LHCN-M2 (cell line): ENCODE measurements around the gene MACROD2. TPM values are rescaled to one million over a fixed set of nuclear protein-coding genes. Genes with fewer than 3 reads are reported as not detected.

Source experiments
- DNase-seq: peaks from one replicate; pipeline ENCODE4 v3.0.0-alpha.2; 2012; ENCODE audit warnings: low read depth
- total RNA-seq: library from RNA; depleted of rRNA; stranded (reverse); fragments of >200 nt; gene quantifications from 2 replicates; pipeline ENCODE4 v1.2.3, GENCODE V29; 2014

Gene MACROD2
- total RNA-seq, 1 experiment from 2014 or later, result 1.1 TPM

GRCh38 chr20:14859627-14860026 lies 864.3 kb downstream of the MACROD2 start:
- DNase-seq, result no peak

DNA sequence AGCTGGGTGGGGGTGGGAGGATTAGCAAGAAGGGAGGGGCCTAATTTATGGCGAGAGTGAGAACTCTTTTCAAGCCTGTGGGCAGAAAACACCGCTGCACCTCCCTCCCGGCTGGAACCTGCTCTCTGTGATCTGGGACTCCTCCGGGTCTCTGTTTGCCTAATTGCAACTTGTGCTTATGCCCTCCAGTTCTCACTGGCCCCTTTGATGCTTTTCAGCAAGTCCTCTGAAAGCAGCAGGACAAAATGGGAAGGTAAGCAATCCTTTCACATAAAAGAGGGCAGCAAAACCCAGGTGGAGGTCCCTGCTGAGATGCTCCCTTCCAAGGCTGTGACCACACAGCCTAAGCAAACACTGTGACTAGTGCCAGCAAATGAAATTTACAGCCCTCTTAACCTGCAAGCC lies 865.1 kb downstream of the MACROD2 start:
- no peak for DNase-seq

GRCh38 chr20:14861028-14861699 lies 865.8 kb downstream of the MACROD2 start:
- DNase-seq, result no peak

- DNase-seq, result peak; percentile 16
Measured at GRCh38 chr20:14865169-14865568, 869.9 kb downstream of the MACROD2 start.

- no peak for DNase-seq
Measured at GRCh38 chr20:14865731-14866130, 870.4 kb downstream of the MACROD2 start.

DNA sequence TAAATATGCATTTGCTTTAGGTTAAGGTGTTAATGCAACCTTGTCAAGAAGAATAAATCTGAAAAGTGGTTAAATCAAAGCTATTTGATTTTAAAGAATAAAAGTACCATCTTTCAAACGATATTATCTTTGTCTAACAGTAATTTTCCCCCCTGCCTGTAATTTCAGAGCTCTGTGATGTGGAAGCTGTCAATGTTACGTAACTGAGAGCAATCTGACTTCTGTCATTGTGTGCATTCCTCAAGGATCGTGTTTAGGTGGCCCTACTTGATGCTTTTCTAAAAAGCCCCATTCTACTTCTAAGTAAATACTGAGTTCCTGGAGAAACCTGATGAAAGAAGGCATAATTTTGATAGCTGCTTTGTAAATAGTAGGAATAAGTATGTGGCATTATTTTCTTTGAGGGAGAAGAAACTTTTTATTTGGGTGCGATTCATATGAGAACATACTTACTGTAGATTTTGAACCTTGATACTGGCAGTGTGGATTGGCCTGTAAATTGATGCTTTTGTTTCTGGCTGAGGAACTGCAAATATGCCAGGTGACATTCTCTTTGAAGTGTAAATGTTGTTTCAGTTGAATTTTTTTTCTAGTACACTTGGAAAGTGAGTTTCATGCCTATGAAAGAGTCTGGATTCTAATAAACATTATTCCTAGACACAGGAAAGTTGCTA lies 871.7 kb downstream of the MACROD2 start:
- no peak for DNase-seq

GRCh38 chr20:14877301-14878028 lies 882.1 kb downstream of the MACROD2 start:
- DNase-seq, result no peak

DNA sequence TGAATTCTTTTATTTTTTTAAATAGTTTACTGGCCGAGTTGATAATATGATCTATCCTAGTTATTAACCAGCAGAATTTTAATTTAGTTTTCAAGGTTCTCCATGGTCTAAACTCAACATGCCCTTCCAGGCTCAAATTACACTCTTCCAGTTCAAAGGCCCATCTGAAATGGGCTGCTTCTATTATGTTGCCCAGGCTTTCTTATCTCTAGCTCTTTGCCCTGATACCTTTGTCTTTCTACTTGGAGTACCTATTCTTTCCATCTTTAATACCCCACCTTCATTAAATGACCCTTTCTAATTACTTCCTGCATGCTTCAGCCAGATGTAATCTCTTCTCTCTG lies 883.3 kb downstream of the MACROD2 start:
- DNase-seq, result no peak

- DNase-seq, result peak; percentile 77
Measured at GRCh38 chr20:14879020-14879697, 883.8 kb downstream of the MACROD2 start.

DNA sequence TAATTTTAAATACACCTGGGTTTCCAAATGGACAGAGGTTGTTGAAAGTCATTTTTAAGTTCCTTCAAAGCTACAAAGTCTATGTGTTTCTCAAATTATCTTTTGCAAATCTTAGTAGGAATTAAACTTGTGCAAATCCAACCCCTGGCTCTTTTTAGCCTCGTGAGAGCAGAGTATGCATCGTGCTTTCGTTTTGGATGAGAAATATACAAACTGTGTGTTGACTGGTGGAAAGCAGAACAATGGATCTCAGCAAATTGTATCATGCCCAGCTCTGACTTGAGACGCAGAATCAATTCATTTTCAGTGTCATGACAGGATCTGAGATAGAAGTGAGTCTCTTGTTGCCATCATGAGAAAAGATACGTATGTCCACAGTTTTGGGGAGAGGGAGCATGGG lies 884.5 kb downstream of the MACROD2 start:
- DNase-seq, result no peak

- DNase-seq, result no peak
Measured at GRCh38 chr20:14881518-14881917, 886.2 kb downstream of the MACROD2 start.

- no peak for DNase-seq
Measured at GRCh38 chr20:14882157-14882556, 886.8 kb downstream of the MACROD2 start.

DNA sequence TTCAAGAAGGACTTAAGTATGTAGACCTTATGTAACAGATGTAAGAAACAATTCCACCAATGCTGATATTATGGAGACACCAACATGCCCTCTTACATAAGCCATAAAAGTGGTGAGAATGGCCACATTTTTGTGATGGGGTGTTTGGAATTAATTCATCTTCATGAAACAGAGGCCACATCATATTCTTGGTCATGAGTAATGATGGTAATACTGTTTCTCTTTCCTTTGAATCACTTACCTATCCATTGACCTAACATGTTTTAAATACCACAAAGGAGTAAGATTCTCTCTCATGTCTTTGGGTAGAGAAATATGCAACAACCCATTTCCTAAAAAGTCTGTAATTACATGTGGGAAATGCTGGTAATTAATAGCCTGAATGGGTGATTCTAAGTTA lies 887.5 kb downstream of the MACROD2 start:
- DNase-seq, result no peak

DNA sequence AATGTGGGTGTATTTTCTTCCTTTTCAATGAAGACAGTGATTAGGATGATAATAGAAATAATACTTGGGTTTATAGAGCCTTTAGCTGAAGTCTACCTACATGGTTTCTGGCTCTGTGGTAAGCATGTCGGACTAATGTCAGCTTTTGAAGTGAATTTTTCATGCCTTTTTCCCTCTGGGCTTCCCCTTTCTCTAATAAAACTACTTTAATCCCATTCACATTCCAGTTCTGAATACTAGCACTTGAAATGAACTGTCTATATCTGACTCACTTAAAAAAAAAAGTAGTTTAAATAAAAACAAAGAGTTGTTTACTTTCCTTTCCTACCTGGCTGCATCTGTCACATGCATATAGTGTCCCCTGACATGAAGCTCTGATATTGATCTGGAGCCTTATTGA lies 888.0 kb downstream of the MACROD2 start:
- DNase-seq, result no peak

DNA sequence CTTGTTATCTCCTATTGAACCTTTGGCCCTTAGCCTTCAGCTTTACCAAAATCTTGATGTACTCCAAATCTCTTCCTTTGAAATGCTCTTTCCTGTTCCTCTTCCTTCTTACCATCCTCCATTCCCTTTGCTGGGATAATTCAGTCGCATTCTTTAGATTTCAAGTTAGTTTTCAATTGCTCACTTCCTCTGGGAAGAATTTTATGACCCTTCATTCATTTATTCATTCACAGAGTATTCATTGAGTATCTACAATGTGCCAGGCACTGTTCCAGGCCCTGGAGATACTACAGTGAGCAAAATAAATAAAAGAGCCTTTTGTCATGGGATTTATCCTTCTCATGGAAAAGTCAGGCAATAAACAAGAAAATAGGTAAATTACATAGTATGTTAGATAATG lies 890.3 kb downstream of the MACROD2 start:
- no peak for DNase-seq

DNA sequence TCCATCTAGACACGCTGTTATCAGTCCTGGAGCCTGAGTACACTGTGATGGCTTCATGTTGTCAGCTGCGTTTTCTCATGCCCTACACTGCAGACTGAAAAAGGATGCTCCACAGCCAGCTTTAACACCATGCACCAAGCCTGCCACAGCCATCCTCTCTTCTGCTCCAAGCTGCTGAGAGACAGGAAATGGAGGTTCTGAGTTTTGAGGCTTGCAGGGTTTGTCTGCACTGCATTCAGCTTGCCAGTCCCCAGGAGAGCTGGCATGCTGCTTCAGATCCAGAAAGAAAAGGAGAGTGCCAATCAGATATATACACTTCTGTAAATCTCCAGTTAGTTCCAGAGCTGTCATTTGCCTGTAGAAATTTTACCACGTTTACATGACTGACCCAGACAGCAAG lies 892.8 kb downstream of the MACROD2 start:
- DNase-seq, result no peak

GRCh38 chr20:14889496-14890255 lies 894.4 kb downstream of the MACROD2 start:
- no peak for DNase-seq

DNA sequence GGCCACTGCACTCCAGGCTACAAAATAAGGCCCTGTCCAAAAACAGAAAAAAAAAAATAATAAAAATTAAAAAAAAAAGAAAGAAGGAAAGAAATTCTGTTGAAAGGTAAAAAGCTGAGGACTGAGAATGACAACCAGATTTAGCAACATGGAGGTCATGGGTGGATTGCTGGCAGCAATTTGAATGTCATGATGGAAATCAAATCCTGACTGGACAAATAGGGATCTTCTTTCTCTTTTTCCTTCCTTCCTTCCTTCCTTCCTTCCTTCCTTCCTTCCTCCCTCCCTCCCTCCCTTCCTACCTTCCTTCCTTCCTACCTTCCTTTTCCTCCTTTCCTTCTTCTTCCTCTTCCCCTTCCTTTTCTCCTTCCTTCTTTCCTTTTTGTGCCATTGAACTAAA lies 895.4 kb downstream of the MACROD2 start:
- DNase-seq, result no peak

- DNase-seq, result no peak
Measured at GRCh38 chr20:14892782-14893181, 897.5 kb downstream of the MACROD2 start.

DNA sequence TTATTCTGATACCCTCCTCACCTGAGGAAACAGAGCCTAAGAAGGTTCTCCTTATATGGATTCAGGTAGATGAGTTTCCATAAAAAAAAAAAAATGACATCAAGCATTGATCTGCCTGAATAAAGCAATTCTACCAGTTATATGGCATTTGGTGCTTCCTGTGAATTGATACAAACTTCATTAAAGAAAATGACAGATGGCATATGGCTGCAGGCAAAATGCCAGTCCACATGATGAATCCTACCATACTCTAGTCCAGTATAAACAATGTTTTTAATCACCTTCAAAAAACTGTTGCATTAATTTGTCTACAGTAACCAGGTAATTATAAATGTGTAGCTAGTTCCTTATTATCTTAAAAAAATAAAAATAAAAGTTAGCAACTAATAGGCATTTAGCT lies 901.3 kb downstream of the MACROD2 start:
- DNase-seq, result no peak

GRCh38 chr20:14897608-14898007 lies 902.3 kb downstream of the MACROD2 start:
- no peak for DNase-seq
